ENCODE measurements around the gene TAPBP.
"Not testable (repeated sequence)": the region's sequence is repeated elsewhere in the genome, so short reads cannot be mapped to it uniquely, and the experiment has no call there.

TAPBP gene

DNA sequence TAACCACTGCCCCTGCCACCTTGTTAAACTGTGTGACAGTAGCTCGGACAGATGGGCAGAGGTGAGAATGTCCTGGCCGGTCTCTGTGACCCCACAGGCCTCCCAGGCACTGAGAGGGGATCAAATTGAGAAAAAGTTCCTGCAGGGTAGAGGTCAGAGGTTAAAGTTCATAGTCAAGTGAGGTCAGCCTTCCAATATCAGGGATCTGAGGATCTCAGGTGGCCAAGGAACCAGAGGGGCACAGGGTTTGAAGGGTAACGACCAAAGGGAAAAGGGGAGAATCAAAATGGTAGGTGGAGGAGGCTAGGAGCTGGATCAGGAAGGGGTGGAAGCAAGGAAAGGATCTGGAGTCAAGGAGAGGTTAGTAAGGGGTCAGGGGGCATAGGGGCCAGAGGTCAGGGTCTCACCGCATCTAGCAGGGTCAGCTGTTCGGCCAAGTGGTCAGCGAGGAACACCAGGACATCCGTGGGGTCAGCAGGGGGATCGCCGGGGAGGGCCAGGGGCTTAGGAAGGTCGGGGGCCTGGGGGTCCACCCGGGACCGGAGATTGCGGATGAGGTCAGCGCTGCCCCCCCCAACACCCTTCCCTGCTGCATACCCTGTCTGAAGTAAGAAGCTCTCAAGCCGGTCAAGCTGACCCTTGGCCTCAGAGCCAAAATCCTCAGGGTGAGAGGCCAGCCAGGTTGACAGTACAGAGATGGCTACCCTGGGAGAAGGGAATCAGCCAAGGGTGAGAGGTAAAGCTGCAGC, 18.1 kb downstream of the TAPBP start:
- no peak for DNase-seq

- no peak for DNase-seq
Measured at GRCh38 chr6:33294086-33294823, 19.6 kb downstream of the TAPBP start.

DNA sequence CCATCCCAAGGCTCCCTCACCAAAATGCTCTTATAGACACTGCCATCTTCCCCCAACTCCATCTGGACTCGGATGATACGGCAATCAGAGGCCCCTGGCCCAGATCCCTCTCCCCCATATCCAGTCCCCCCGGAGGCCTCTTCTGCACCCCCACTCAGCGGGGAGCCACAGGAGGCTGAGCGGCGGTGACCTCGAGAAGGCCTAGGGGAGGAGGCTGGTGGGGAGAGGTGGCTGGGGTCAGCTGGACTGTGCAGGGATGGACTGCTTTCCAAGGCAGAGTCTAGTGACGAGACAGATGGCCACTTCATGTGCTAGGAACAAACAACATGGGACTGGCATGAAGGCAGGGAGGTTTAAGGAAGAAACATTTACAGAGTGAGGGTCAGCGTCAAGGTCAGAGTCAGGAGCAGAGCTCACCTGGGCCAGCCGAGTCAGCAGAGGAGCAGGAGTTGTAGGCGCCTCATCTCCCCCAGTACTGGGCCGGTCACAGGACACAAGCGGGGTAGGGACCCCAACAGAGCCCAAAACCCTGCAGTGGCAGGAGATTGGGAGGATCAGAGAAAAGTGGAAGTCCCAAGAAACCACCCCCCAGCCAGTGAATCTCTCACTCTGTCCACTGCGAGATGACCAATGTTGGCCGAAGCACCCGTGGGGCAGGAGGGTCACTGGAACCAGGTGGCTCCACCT, 20.7 kb downstream of the TAPBP start:
- no peak for DNase-seq

DNA sequence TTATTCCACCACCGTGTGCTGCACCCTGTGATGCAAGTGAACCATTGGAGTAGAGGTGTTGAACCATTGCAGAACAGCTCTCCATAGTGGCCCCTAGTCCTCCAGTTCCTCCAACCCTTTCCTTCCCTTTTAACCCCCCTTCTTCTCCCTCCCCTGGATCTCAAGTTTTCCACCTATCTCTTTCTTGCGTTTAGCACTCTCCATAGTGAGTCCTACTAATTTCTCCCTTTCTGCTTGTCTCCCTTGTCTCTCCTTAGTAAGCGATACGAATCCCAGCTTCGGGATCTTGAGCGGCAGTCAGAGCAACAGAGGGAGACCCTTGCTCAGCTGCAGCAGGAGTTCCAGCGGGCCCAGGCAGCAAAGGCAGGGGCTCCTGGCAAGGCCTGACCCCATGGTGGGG, 23.4 kb downstream of the TAPBP start:
- no peak for DNase-seq

DNA sequence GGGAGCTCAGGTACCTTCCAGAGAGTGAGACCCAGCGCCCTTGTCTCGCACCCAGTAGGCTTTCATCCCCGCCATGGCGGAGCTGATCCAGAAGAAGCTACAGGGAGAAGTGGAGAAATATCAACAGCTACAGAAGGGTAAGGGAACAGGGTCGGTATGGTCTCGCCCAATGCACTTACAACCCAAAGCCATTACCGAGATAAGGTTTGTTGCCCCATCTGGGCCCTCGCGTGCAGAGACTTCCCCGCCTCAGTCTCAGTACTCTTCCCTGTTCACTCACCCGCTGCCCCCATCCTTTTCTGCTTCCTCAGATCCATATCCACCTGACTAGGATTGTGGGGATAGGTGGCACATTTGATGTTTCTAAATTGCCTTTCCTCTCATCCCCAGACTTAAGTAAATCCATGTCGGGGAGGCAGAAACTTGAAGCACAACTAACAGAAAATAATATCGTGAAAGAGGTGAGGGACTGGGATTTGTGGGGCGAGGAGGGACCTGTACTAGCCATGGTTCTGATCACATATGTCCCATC, 24.0 kb downstream of the TAPBP start:
- DNase-seq = no peak

DNA sequence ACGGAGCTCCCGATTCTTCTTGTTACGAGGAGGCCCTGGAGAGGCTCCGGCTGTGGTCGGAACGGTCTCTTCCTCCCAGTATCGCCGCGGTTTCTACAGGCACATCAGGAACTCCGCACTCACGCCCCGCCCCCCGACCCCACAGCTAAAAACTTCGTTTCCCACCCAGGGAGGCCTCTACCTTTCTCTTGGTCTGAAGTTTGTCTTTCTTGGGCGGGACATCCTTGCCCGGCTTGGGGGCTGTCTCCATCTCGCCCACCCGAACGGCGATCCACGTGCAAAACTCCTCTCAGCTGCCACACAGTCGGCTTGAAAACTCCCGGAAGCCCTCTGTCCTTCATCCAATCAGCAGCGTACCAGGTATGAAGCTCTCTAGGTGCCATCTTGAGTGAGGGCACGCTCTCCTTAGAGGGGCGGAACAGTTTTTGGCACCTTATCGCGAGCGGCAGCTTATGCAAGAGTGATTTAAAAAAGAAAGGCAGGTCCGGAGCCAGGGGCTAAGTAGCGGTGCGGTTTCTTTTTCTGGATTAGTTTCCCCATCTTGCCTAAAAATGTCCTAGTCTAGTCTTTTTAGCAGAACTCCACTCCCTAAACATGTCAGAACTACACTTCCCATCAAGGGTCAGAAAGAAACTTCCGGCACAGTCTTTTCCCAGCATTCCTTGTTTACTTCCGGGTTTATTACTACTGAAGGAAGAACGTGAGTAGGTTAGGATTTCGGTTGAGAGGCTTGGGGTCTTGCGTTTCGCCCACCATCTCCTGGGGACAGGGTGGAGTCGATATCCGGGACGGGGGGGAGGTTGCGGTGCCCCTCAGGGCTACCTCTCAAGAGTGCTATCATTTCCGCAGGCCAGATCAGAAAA, 24.7 kb downstream of the TAPBP start, which contains the start of the genes PFDN6 and WDR46:
TSS of gene PFDN6 (plus strand) at position 681 of the 863 bp plus-strand sequence. CDS start 256 bp downstream, outside the sequence.
TSS of gene WDR46 (minus strand) at position 319 of the 863 bp plus-strand sequence. CDS start at position 250, 69 bp downstream.
- peak; percentile 89 for DNase-seq

DNA sequence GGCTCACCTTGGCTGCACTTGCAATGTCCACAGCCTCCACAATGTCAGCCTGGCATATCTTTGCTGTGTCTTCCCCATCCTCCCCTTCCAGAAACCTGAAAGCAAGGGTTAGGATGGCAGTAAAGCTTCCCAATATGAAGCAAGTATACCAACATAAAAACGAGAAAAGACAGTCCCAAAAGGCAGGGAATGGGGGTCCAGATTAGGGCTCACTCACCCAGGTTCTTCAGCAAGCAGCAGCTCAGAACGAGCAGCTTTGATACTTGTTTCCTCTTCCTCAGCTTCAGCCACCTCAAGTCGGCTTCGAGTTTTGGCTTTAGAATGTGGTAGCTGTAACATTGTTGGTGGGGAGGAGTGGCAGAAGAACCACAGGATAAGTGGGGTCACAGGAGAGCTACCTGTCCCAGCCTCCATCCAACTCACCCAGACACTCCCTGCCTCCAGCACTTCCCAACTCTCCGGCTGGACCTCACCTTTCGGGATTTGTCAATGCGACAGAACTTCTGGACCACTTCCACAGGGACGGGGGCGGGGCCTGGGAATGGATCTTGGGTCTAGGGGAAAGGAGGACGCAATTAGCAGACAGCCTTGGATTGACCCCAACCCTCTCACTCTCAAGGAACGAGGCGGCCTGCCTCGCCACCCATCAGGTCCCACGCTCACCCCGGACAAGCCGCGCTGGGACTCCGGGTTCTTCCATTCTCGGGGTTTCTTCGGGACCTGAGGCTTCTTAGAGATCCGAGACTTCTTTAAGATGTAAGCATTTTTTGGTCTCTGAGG, 25.5 kb downstream of the TAPBP start:
- no peak for DNase-seq

DNA sequence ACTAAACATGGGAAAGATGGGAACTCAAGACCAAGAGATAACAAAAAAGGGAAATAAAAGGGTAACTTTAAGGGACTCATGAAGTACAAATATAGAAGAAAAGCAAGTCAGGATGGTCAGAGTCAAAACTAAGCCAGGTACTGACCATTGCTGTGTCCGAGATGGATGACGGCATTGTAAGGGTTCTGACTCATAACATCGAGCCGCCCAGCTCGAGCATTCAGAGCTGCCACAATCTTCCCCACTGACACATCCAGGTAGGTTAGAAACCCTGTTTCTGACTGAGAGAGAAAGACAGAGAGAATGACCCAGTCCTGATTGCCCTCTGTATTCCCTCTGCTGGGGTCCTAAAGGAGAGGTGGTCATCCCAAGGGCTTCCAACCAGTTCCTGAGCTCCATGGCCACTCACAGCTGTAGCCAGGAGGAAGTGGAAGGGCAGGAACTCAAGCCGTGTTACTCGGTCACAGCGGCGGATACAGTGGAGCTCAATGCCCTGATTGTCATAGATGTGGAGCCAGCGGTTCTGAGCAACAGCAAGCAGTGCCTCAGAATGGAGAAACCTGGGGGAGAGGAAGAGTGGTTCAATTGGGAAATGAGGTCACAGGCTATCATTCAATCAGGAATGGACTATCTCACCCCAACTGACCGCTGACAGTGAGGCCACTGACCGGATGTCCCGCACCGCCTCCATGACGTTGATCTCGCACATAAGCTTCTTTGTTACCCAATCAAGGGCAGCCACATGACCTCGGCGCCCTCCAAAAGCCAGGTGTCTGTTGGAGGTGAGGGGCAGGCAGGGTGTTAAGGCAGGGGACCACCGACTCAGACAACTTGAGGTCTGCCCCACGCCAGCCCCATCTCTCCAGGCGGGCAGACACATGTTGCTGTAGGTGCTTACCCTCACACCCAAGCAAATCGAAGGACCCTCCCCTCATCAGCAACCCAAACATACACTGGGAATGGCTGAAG, 26.6 kb downstream of the TAPBP start:
- DNase-seq = no peak

- not testable (repeated sequence) for DNase-seq
Measured at GRCh38 chr6:33285214-33285613, 28.7 kb downstream of the TAPBP start.

DNA sequence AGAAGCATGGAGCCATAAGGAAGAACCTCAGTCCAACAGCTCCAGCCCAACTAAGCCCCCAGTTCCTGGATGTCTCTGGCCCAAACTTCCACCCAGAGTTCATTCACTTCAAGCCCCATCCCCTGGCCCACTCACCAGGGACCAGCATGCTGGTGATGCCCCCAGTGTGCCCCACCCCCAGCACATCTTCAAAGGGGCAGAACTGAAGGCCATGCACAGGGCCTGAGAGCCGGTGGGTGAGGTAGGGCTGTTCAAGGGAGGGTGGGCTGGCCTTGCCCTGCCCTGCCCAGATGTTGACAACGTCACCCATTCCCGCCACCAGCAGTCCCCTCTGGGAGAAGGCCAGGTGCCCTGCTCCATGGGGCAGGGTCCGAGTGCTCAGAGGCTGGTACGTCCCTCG, 33.3 kb downstream of the TAPBP start:
- DNase-seq = no peak

DNA sequence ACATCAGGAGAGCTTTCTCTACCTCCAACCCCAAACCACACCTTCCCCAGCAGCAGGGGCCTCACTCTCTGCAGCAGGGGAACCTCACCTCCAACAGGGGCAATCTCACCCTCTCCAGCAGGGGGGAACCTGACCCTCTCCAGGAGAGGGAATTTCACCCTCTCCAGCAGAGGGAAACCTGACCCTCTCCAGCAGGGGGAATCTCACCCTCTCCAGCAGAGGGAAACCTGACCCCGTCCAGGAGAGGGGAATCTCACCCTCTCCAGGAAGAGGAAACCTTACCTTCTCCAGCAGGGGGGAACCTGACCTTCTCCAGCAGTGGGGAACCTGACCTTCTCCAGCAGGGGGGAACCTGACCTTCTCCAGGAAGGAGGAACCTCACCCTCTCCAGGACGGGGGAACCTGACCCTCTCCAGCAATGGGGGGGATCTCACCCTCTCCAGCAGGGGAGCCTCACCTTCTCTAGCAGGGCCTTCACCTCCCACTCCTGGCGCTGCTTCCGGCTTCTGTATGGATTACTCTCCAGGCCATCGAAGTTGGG, 33.8 kb downstream of the TAPBP start:
- DNase-seq = peak; percentile 33

- no peak for DNase-seq
Measured at GRCh38 chr6:33279257-33279695, 34.6 kb downstream of the TAPBP start.

DNA sequence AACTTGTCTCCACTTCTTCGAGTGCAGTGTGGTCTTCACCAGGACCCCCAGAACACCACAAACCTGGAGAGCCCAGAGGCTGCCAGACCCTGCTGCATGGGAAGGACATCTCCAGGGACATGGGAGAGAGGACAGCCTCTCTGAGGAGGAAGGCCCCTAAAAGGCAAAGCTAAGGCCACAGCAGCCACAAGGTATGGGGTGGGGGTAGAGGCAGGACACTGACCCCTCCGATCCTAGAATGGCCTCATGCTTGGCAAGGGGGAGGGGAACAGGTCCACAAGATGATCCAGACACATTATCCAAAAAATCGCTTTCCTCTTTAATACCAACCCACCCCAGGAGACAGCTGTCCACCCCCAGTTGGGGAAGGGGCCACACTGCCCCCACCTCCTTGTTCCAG, 35.1 kb downstream of the TAPBP start:
- no peak for DNase-seq

GRCh38 chr6:33278392-33278741, 35.5 kb downstream of the TAPBP start:
- no peak for DNase-seq

DNA sequence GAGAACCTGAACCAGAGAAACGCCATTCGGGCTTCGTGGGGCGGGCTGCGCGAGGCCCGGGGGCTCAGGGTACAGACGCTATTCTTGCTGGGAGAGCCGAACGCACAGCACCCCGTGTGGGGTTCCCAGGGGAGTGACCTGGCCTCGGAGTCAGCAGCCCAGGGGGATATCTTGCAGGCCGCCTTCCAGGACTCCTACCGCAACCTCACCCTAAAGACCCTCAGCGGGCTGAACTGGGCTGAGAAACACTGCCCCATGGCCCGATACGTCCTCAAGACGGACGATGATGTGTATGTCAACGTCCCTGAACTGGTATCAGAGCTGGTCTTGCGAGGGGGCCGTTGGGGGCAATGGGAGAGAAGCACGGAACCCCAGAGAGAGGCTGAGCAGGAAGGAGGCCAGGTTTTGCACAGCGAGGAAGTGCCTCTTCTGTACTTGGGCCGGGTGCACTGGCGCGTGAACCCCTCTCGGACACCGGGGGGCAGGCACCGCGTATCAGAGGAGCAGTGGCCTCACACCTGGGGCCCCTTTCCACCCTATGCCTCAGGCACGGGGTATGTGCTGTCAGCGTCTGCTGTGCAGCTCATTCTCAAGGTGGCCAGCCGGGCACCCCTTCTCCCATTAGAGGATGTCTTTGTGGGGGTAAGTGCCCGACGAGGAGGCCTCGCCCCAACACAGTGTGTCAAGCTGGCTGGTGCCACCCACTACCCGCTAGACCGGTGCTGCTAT, 36.1 kb downstream of the TAPBP start:
- DNase-seq = no peak

DNA sequence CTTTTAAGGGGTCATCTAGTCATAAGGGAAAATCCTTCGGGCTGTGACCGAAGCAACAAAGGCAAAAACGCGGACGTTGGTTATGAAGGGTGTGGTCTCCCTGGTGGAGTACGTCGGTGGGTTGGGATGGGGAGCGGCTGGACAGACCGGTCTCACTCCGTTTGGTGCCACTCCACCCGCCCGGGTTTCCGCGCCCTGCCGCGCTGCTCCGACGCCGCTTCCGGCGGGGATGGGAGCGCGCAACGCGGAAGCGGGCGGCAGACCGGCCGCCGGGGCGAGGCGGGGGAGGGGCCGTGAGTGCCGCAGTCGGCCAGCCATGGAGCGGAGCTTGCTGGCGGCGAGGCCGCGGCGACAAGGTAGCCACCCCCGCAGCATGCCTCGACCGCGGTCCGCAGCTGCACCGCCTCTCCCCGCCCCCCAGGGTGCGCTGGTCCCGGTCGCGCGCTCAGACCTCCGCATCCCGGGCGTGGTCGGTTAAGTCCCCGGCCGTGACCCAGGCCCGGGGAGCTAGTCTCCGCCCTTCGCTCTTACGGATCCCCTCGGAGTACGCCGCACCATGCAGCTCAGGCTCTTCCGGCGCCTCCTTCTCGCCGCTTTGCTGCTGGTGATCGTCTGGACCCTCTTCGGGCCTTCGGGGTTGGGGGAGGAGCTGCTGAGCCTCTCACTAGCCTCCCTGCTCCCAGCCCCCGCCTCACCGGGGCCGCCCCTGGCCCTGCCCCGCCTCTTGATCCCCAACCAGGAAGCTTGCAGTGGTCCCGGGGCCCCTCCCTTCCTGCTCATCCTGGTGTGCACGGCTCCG, 36.8 kb downstream of the TAPBP start, which contains the start of gene B3GALT4:
TSS of gene B3GALT4 (plus strand) at position 260 of the 799 bp plus-strand sequence. CDS start at position 557, 297 bp downstream.
- DNase-seq = peak; percentile 17

- no peak for DNase-seq
Measured at GRCh38 chr6:33276581-33276863, 37.4 kb downstream of the TAPBP start.

- not testable (repeated sequence) for DNase-seq
Measured at GRCh38 chr6:33275795-33276580, 37.9 kb downstream of the TAPBP start.
